H1 (cell line): ENCODE data around the gene ACSL6. TPM values are rescaled to one million over a fixed set of nuclear protein-coding genes. Genes with fewer than 3 reads are reported as not detected.

Experiments
- ASH2L ChIP-seq: fragments of 200-600, 300-600 bp; sonication (generic); IDR thresholded peaks from one replicate; pipeline ENCODE4 v1.7.1; 2017; ENCODE audit warnings: low read length
- BRCA1 ChIP-seq: IDR thresholded peaks from 2 replicates; pipeline ENCODE4 v1.6.1; 2012; ENCODE audit warnings: low read depth, low read length, improper control_type of control experiment
- CEBPB ChIP-seq: IDR thresholded peaks from 2 replicates; pipeline ENCODE4 v1.6.1; 2012; ENCODE audit warnings: low read depth, low read length
- CHD7 ChIP-seq: fragments of 300-600 bp; sonication (generic); IDR thresholded peaks from 2 replicates; pipeline ENCODE4 v1.7.1; 2012; ENCODE audit warnings: low read length, moderate library complexity, mild to moderate bottlenecking, inconsistent platforms; ENCODE audit not compliant: insufficient replicate concordance
- EP300 ChIP-seq, 2 experiments: IDR thresholded peaks; 1 replicate in 1 of 2; 2 replicates in 1 of 2; pipeline ENCODE4 v1.6.1; 2011 to 2012; ENCODE audit warnings: low read depth in 2 of 2, low read length in 2 of 2, mild to moderate bottlenecking in 2 of 2, borderline replicate concordance in 1 of 2, inconsistent platforms in 1 of 2, moderate library complexity in 1 of 2
- JUND ChIP-seq: IDR thresholded peaks from 2 replicates; pipeline ENCODE4 v1.6.1; 2011; ENCODE audit warnings: mild to moderate bottlenecking, improper control_type of control experiment, low read length
- KDM4A ChIP-seq: IDR thresholded peaks from one replicate; pipeline ENCODE4 v1.7.1; 2012; ENCODE audit warnings: low read depth, mild to moderate bottlenecking, moderate library complexity, low read length, inconsistent platforms; ENCODE audit not compliant: severe bottlenecking
- RFX5 ChIP-seq: IDR thresholded peaks from 2 replicates; pipeline ENCODE4 v1.6.1; 2011; ENCODE audit warnings: low read depth, low read length, improper control_type of control experiment, borderline replicate concordance
- SAP30 ChIP-seq: fragments of 300-600 bp; sonication (generic); IDR thresholded peaks from 2 replicates; pipeline ENCODE4 v1.7.1; 2012; ENCODE audit warnings: low read length, moderate library complexity, mild to moderate bottlenecking, inconsistent platforms; ENCODE audit not compliant: insufficient read depth, insufficient replicate concordance
- SIRT6 ChIP-seq: IDR thresholded peaks from one replicate; pipeline ENCODE4 v1.7.1; 2012; ENCODE audit warnings: low read length, inconsistent platforms
- SP4 ChIP-seq: IDR thresholded peaks from 2 replicates; pipeline ENCODE4 v1.6.1; 2012; ENCODE audit warnings: low read length, inconsistent platforms
- polyA plus RNA-seq, 7 experiments: library from polyadenylated mRNA; depleted of rRNA in 3 of 7; stranded (reverse) in 5 of 7; unstranded in 2 of 7; fragments of >200 nt in 5 of 7; fragments of 200-250 nt in 2 of 7; gene quantifications; 1 replicate in 5 of 7; 2 replicates in 1 of 7; 4 replicates in 1 of 7; pipeline versions ENCODE4 v1.2.1 to v1.2.3, GENCODE V29; 2011 to 2013; ENCODE audit warnings: missing spikeins in 2 of 7, mixed read lengths in 2 of 7
- total RNA-seq: library from RNA; stranded (reverse); fragmentation: NEBNext Ultra II Directional; extraction: Animal tissue kit (Norgen Biotek cat#: 25700); gene quantifications from 2 replicates; pipeline ENCODE4 v1.2.1, GENCODE V29; 2021
- TF ChIP-seq, protein P1 (sequence below): IDR thresholded peaks from 2 replicates; pipeline ENCODE4 v1.6.1; 2011; ENCODE audit warnings: low read depth, mild to moderate bottlenecking, low read length; ENCODE audit not compliant: insufficient read depth

Gene ACSL6
- total and polyA plus RNA-seq, 2 of the 8 experiments (the other 6 are each of a cell fraction or from before 2014, with no cell fraction given), result 2.3 to 2.4 TPM

- no peak for TF ChIP-seq CHD7
- no peak for TF ChIP-seq EP300 (IDR thresholded peaks at IDR 0.05; ENCODE audit: borderline replicate concordance in 1 of 2, low read depth in 2 of 2, low read length in 2 of 2)
- TF ChIP-seq JUND, result no peak
- TF ChIP-seq CEBPB, result no peak
- TF ChIP-seq RFX5, result no peak
- TF ChIP-seq BRCA1, result no peak
- no peak for TF ChIP-seq SIRT6
- no peak for TF ChIP-seq SAP30
- no peak for TF ChIP-seq KDM4A
- no peak for TF ChIP-seq ASH2L
- TF ChIP-seq, protein P1, sequence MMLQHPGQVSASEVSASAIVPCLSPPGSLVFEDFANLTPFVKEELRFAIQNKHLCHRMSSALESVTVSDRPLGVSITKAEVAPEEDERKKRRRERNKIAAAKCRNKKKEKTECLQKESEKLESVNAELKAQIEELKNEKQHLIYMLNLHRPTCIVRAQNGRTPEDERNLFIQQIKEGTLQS, result no peak
- TF ChIP-seq SP4, result no peak
These were observed 29.9 kb downstream of the ACSL6 start (continued) for GRCh38 chr5:131981516-131981915.
